Prostate gland (tissue), 2 donors: ENCODE data around the gene SLC12A5. TPM values are rescaled to one million over a fixed set of nuclear protein-coding genes. Genes with fewer than 3 reads are reported as not detected.
"Not testable (repeated sequence)": the region's sequence is repeated elsewhere in the genome, so short reads cannot be mapped to it uniquely, and the experiment has no call there.

Source experiments
- DNase-seq: peaks from one replicate; pipeline ENCODE4 v3.0.0-alpha.2; 2019; ENCODE audit warnings: low spot score
- H3K27ac ChIP-seq, 2 donors: fragments of 200-600 bp; sonication (generic); 2 replicates each; pipeline ENCODE4 v1.5.1; 2017 to 2019
- H3K27me3 ChIP-seq: fragments of 200-600 bp; sonication (generic); replicated peaks from 2 replicates; pipeline ENCODE4 v1.5.1; 2019; ENCODE audit not compliant: insufficient read depth
- H3K36me3 ChIP-seq, 2 donors: fragments of 200-600 bp; sonication (generic); 1 replicate in 1 of 2; 2 replicates in 1 of 2; pipeline versions ENCODE4 v1.5.1 to v1.8.1; 2017 to 2019
- H3K4me1 ChIP-seq: fragments of 200-600 bp; sonication (generic); replicated peaks from 2 replicates; pipeline ENCODE4 v1.5.1; 2019
- H3K4me3 ChIP-seq, 2 donors: fragments of 200-600 bp; sonication (generic); 2 replicates each; pipeline ENCODE4 v1.5.1; 2017 to 2019
- H3K9me3 ChIP-seq: fragments of 200-600 bp; sonication (generic); 2 replicates; pipeline ENCODE4 v1.5.1; 2017
- CTCF ChIP-seq, 4 experiments: fragments of 200-600 bp in 2 of 4; fragments of 450-650 bp in 2 of 4; sonication (generic) in 2 of 4; IDR thresholded peaks; 1 replicate in 3 of 4; 2 replicates in 1 of 4; pipeline ENCODE4 v1.5.1; 2016 to 2019; ENCODE audit warnings: antibody characterized with exemption in 4 of 4, mild to moderate bottlenecking in 2 of 4, moderate library complexity in 2 of 4
- POLR2A ChIP-seq: fragments of 450-650 bp; IDR thresholded peaks from one replicate; pipeline ENCODE4 v1.6.1; 2016; ENCODE audit warnings: antibody characterized with exemption, mild to moderate bottlenecking
- POLR2AphosphoS5 ChIP-seq: sonication (generic); formaldehyde crosslinking; IDR thresholded peaks from one replicate; pipeline ENCODE4 v1.6.1; 2017; ENCODE audit warnings: antibody characterized with exemption
- WGBS: methylation state at CpG from one replicate; pipeline ENCODE4 v1.1.5; 2018; 5-methylcytosine and 5-hydroxymethylcytosine counted together
- intact Hi-C: fragments of 100-400 bp; cut with DNase I; formaldehyde crosslinking; loops from one replicate; pipeline ENCODE4 v1.14.2; 2022
- total RNA-seq, 2 donors: library from RNA; depleted of rRNA; stranded (reverse); fragments of >200 nt; gene quantifications; one replicate each; pipeline ENCODE4 v1.1.0, GENCODE V29; 2016

The SLC12A5 gene
- total RNA-seq, 2 donors from 2014 or later, result 3.6 TPM; not detected in 1

- H3K4me1 ChIP-seq, result no peaks in the 10 kb centered on the region
- no peaks in the 10 kb centered on the region for H3K9me3 ChIP-seq
- DNase-seq, result peak; percentile 38
- no peak overlapping the region for H3K4me3 ChIP-seq
- intact Hi-C loops, result no loop called here
- WGBS, result 5% methylated on average over 16 of the region's 16 CpGs
- peak; percentile 27 to 78 (median 54) for TF ChIP-seq CTCF (IDR thresholded peaks at IDR 0.05)
- no peak for TF ChIP-seq POLR2A
- no peak for TF ChIP-seq POLR2AphosphoS5
- no peaks in the 10 kb centered on the region for H3K36me3 ChIP-seq
- H3K27ac ChIP-seq, result no peak overlapping the region
- no peaks in the 10 kb centered on the region for H3K27me3 ChIP-seq
Measured at GRCh38 chr20:45987108-45987780, 41.8 kb upstream of the SLC12A5 start.

- H3K4me3 ChIP-seq, H3K36me3 ChIP-seq, DNase-seq, H3K27ac ChIP-seq, H3K27me3 ChIP-seq, H3K4me1 ChIP-seq, H3K9me3 ChIP-seq, intact Hi-C loops: not testable (repeated sequence)
- 64% methylated on average over 6 of the region's 6 CpGs for whole genome bisulfite sequencing
Measured at GRCh38 chr20:45988830-45989229, 40.2 kb upstream of the SLC12A5 start.

GRCh38 chr20:45991616-45992015, 37.4 kb upstream of the SLC12A5 start:
- no peak for TF ChIP-seq POLR2A
- no peak for TF ChIP-seq POLR2AphosphoS5
- no peak for TF ChIP-seq CTCF (IDR thresholded peaks at IDR 0.05)
- Histone ChIP-seq H3K9me3 (no peaks in the 10 kb centered on the region), H3K36me3 (no peaks in the 10 kb centered on the region), H3K27ac (no peak overlapping the region), H3K4me1 (no peaks in the 10 kb centered on the region), H3K27me3 (no peaks in the 10 kb centered on the region), H3K4me3 (no peak overlapping the region)
- DNase-seq, result no peak
- intact Hi-C loops, result no loop called here
- WGBS, result 84% methylated on average over 3 of the region's 3 CpGs

GRCh38 chr20:45993197-45993951, 35.6 kb upstream of the SLC12A5 start:
- H3K4me1 ChIP-seq, result no peaks in the 10 kb centered on the region
- WGBS, result 64% methylated on average over 12 of the region's 12 CpGs
- H3K27me3 ChIP-seq, result no peaks in the 10 kb centered on the region
- H3K27ac ChIP-seq, result no peak overlapping the region
- no peak for DNase-seq
- H3K36me3 ChIP-seq, result no peaks in the 10 kb centered on the region
- H3K4me3 ChIP-seq, result no peak overlapping the region
- H3K9me3 ChIP-seq, result no peaks in the 10 kb centered on the region
- no peak for TF ChIP-seq CTCF (IDR thresholded peaks at IDR 0.05)
- TF ChIP-seq POLR2A, result no peak
- no peak for TF ChIP-seq POLR2AphosphoS5
- intact Hi-C loops, result no loop called here

- TF ChIP-seq CTCF (IDR thresholded peaks at IDR 0.05) (no peak), POLR2AphosphoS5 (no peak), POLR2A (no peak)
- 53% methylated on average over 9 of the region's 9 CpGs for WGBS
Measured at GRCh38 chr20:45994761-45995493, 34.1 kb upstream of the SLC12A5 start.

GRCh38 chr20:45995495-45996097, 33.4 kb upstream of the SLC12A5 start:
- DNase-seq, H3K36me3 ChIP-seq, H3K4me3 ChIP-seq, H3K27me3 ChIP-seq, H3K4me1 ChIP-seq, H3K9me3 ChIP-seq, H3K27ac ChIP-seq, intact Hi-C loops: not testable (repeated sequence)
- 53% methylated on average over 6 of the region's 6 CpGs for WGBS

More at GRCh38 chr20:45994761-45995493, 34.1 kb upstream of the SLC12A5 start:
- intact Hi-C loops, result no loop called here
- H3K36me3 ChIP-seq, result no peaks in the 10 kb centered on the region
- H3K4me1 ChIP-seq, result no peaks in the 10 kb centered on the region
- H3K27ac ChIP-seq, result no peak overlapping the region
- H3K4me3 ChIP-seq, result no peak overlapping the region
- no peaks in the 10 kb centered on the region for H3K27me3 ChIP-seq
- H3K9me3 ChIP-seq, result no peaks in the 10 kb centered on the region
- no peak for DNase-seq
